KOPT-K1 (cell line): ENCODE results near the gene SLC35D2.
"Not testable (repeated sequence)": the region's sequence is repeated elsewhere in the genome, so short reads cannot be mapped to it uniquely, and the experiment has no call there.

Source experiments
- H3K27ac ChIP-seq: fragments of 200-600 bp; sonication (generic); 2 replicates; pipeline ENCODE4 v1.5.1; 2016; ENCODE audit warnings: antibody characterized with exemption, mild to moderate bottlenecking, low read depth, low read length; ENCODE audit not compliant: poor library complexity, severe bottlenecking
- H3K36me3 ChIP-seq: fragments of 200-600 bp; sonication (generic); 2 replicates; pipeline ENCODE4 v1.5.1; 2017; ENCODE audit warnings: antibody characterized with exemption, mild to moderate bottlenecking, low read length, moderate library complexity; ENCODE audit not compliant: insufficient read depth
- H3K9me3 ChIP-seq: fragments of 200-600 bp; sonication (generic); 2 replicates; pipeline ENCODE4 v1.5.1; 2017; ENCODE audit warnings: antibody characterized with exemption, low read length, mild to moderate bottlenecking; ENCODE audit not compliant: insufficient read depth, poor library complexity, severe bottlenecking

SLC35D2 gene

GRCh38 chr9:96345551-96345950 is 38.0 kb downstream of the SLC35D2 start:
- Histone ChIP-seq H3K36me3 (no peaks in the 10 kb centered on the region), H3K27ac (no peak overlapping the region), H3K9me3 (no peaks in the 10 kb centered on the region)

GRCh38 chr9:96344458-96345180 is 38.9 kb downstream of the SLC35D2 start:
- no peaks in the 10 kb centered on the region for H3K9me3 ChIP-seq
- H3K36me3 ChIP-seq = no peaks in the 10 kb centered on the region
- H3K27ac ChIP-seq = no peak overlapping the region

- no peaks in the 10 kb centered on the region for H3K36me3 ChIP-seq
- no peaks in the 10 kb centered on the region for H3K9me3 ChIP-seq
- H3K27ac ChIP-seq = no peak overlapping the region
Measured at GRCh38 chr9:96343515-96344360, 39.8 kb downstream of the SLC35D2 start.

GRCh38 chr9:96342571-96343245 is 40.8 kb downstream of the SLC35D2 start:
- no peak overlapping the region for H3K27ac ChIP-seq
- H3K36me3 ChIP-seq = no peaks in the 10 kb centered on the region
- H3K9me3 ChIP-seq = no peaks in the 10 kb centered on the region

GRCh38 chr9:96340707-96341106 is 42.8 kb downstream of the SLC35D2 start:
- no peak overlapping the region for H3K27ac ChIP-seq
- no peaks in the 10 kb centered on the region for H3K36me3 ChIP-seq
- H3K9me3 ChIP-seq = no peaks in the 10 kb centered on the region

GRCh38 chr9:96338299-96338698 is 45.2 kb downstream of the SLC35D2 start:
- no peak overlapping the region for H3K27ac ChIP-seq
- H3K9me3 ChIP-seq = no peaks in the 10 kb centered on the region
- H3K36me3 ChIP-seq = no peaks in the 10 kb centered on the region

GRCh38 chr9:96333958-96334357 is 49.6 kb downstream of the SLC35D2 start:
- H3K9me3 ChIP-seq = no peaks in the 10 kb centered on the region
- H3K27ac ChIP-seq = no peak overlapping the region
- no peaks in the 10 kb centered on the region for H3K36me3 ChIP-seq

- no peak overlapping the region for H3K27ac ChIP-seq
- no peaks in the 10 kb centered on the region for H3K36me3 ChIP-seq
- no peaks in the 10 kb centered on the region for H3K9me3 ChIP-seq
Measured at GRCh38 chr9:96331236-96331947, 52.1 kb downstream of the SLC35D2 start.

GRCh38 chr9:96327694-96328352 is 55.7 kb downstream of the SLC35D2 start:
- Histone ChIP-seq H3K9me3 (no peaks in the 10 kb centered on the region), H3K27ac (no peak overlapping the region), H3K36me3 (no peaks in the 10 kb centered on the region)

GRCh38 chr9:96323169-96323568 is 60.3 kb downstream of the SLC35D2 start:
- Histone ChIP-seq H3K9me3 (no peaks in the 10 kb centered on the region), H3K36me3 (no peaks in the 10 kb centered on the region), H3K27ac (no peak overlapping the region)

GRCh38 chr9:96322736-96323135 is 60.8 kb downstream of the SLC35D2 start:
- not testable (repeated sequence) for H3K36me3 ChIP-seq, H3K9me3 ChIP-seq, H3K27ac ChIP-seq

- H3K27ac ChIP-seq, H3K9me3 ChIP-seq, H3K36me3 ChIP-seq: not testable (repeated sequence)
Measured at GRCh38 chr9:96322210-96322609, 61.3 kb downstream of the SLC35D2 start.

GRCh38 chr9:96321515-96321914 is 62.0 kb downstream of the SLC35D2 start:
- Histone ChIP-seq H3K9me3 (no peaks in the 10 kb centered on the region), H3K36me3 (no peaks in the 10 kb centered on the region), H3K27ac (no peak overlapping the region)

- Histone ChIP-seq H3K36me3 (no peaks in the 10 kb centered on the region), H3K9me3 (no peaks in the 10 kb centered on the region), H3K27ac (no peak overlapping the region)
Measured at GRCh38 chr9:96320749-96321280, 62.7 kb downstream of the SLC35D2 start.
